CD4-positive, CD25-positive, alpha-beta regulatory T cell (primary cell): ENCODE results near the gene ALG8. TPM values are rescaled to one million over a fixed set of nuclear protein-coding genes. Genes with fewer than 3 reads are reported as not detected.
"Not testable (repeated sequence)": the region's sequence is repeated elsewhere in the genome, so short reads cannot be mapped to it uniquely, and the experiment has no call there.

Experiments
- ATAC-seq, 2 donors: fragments of 150-1000 bp; cut with Tn5 transposase; one replicate each; pipeline ENCODE4 v1.10.0; 2021; ENCODE audit warnings: low read depth in 2 of 2, moderate number of reproducible peaks in 2 of 2, moderate library complexity in 1 of 2
- DNase-seq, 3 donors: peaks; one replicate each; pipeline versions ENCODE4 v3.0.0 to v3.0.0-alpha.2; 2012 to 2022; ENCODE audit warnings: mixed read lengths in 1 of 3
- H3K27ac ChIP-seq: one replicate; pipeline ENCODE4 v1.7.0; 2013; ENCODE audit warnings: mild to moderate bottlenecking, low read length; ENCODE audit not compliant: insufficient read depth, poor library complexity, severe bottlenecking
- H3K27me3 ChIP-seq: one replicate; pipeline ENCODE4 v1.7.0; 2013; ENCODE audit warnings: low read length; ENCODE audit not compliant: control insufficient read depth, insufficient read depth
- H3K36me3 ChIP-seq: one replicate; pipeline ENCODE4 v1.7.0; 2013; ENCODE audit warnings: mild to moderate bottlenecking, low read length, moderate library complexity; ENCODE audit not compliant: control insufficient read depth, insufficient read depth
- H3K4me1 ChIP-seq: 2 replicates; pipeline ENCODE4 v1.7.0; 2013; ENCODE audit warnings: mild to moderate bottlenecking, low read length; ENCODE audit not compliant: insufficient read depth, control insufficient read depth, poor library complexity, severe bottlenecking
- H3K4me3 ChIP-seq: one replicate; pipeline ENCODE4 v1.7.0; 2013; ENCODE audit warnings: low read depth, mild to moderate bottlenecking, low read length, moderate library complexity
- H3K9me3 ChIP-seq, 2 experiments: 1 replicate in 1 of 2; 2 replicates in 1 of 2; pipeline ENCODE4 v1.7.0; 2013; ENCODE audit warnings: low read length in 2 of 2, mild to moderate bottlenecking in 1 of 2, moderate library complexity in 1 of 2; ENCODE audit not compliant: control insufficient read depth in 2 of 2
- H3K27ac Mint-ChIP-seq, 3 donors: one replicate each; pipeline ENCODE4 v1.8.0; 2020 to 2022; ENCODE audit warnings: mild to moderate bottlenecking in 3 of 3, mixed read lengths in 3 of 3, moderate library complexity in 2 of 3
- H3K27me3 Mint-ChIP-seq: one replicate; pipeline ENCODE4 v1.8.0; 2022; ENCODE audit warnings: mild to moderate bottlenecking, mixed read lengths
- H3K36me3 Mint-ChIP-seq: one replicate; pipeline ENCODE4 v1.8.0; 2020; ENCODE audit warnings: mixed read lengths
- H3K4me1 Mint-ChIP-seq, 4 donors: one replicate each; pipeline ENCODE4 v1.8.0; 2020 to 2022; ENCODE audit warnings: mixed read lengths in 4 of 4, mild to moderate bottlenecking in 1 of 4
- H3K4me3 Mint-ChIP-seq, 4 donors: one replicate each; pipeline ENCODE4 v1.8.0; 2020 to 2022; ENCODE audit warnings: mild to moderate bottlenecking in 4 of 4, mixed read lengths in 4 of 4, moderate library complexity in 3 of 4
- H3K9me3 Mint-ChIP-seq, 7 donors: one replicate each; pipeline ENCODE4 v1.8.0; 2020 to 2022; ENCODE audit warnings: mixed read lengths in 7 of 7, mild to moderate bottlenecking in 3 of 7, moderate library complexity in 2 of 7
- polyA plus RNA-seq, 4 donors: library from polyadenylated mRNA; unstranded; fragments of 300-500 nt; fragmentation: Illumina TruSeq; gene quantifications; one replicate each; pipeline ENCODE4 v1.2.3, GENCODE V29; 2021
- total RNA-seq: library from RNA; stranded (reverse); gene quantifications from one replicate; pipeline ENCODE4 v1.2.3, GENCODE V29; 2022

The ALG8 gene
- total and polyA plus RNA-seq, 5 donors from 2014 or later, result 20.6 to 56.3 (median 54.2) TPM

DNA sequence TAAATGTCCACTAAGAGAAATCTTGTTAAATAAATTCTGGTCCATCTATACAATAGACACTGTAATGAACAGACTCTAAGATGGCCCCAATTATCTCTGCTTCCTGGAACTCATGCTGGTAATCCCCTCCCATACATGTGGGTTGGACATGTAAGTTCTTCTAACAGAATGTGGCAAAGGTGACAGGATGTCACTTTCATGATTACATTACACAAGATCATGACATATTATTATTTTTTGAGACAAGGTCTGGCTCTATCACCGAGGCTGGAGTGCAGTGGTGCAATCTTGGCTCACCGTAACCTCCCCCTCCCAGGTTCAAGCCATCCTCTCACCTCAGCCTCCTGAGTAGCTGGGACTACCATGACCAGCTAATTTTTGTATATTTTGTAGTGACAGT is 45.2 kb downstream of the ALG8 start:
- no peaks in the 10 kb centered on the region for H3K27me3 ChIP-seq
- no peak overlapping the region for H3K27ac ChIP-seq
- Mint-ChIP-seq H3K9me3 (no peaks in the 10 kb centered on the region), H3K4me1 (peaks cover 0 to 9% (median 0%) of the 10 kb centered on the region in 4 donors), H3K27ac (no peak overlapping the region), H3K4me3 (no peak overlapping the region), H3K27me3 (no peaks in the 10 kb centered on the region), H3K36me3 (peaks cover 9% of the 10 kb centered on the region)
- no peaks in the 10 kb centered on the region for H3K9me3 ChIP-seq
- H3K4me1 ChIP-seq, result no peaks in the 10 kb centered on the region
- ATAC-seq (peak in 1 of 2 donors; percentile 39), DNase-seq (peak in 1 of 3 donors; percentile 76)
- H3K36me3 ChIP-seq, result peaks cover 2% of the 10 kb centered on the region
- no peak overlapping the region for H3K4me3 ChIP-seq

DNA sequence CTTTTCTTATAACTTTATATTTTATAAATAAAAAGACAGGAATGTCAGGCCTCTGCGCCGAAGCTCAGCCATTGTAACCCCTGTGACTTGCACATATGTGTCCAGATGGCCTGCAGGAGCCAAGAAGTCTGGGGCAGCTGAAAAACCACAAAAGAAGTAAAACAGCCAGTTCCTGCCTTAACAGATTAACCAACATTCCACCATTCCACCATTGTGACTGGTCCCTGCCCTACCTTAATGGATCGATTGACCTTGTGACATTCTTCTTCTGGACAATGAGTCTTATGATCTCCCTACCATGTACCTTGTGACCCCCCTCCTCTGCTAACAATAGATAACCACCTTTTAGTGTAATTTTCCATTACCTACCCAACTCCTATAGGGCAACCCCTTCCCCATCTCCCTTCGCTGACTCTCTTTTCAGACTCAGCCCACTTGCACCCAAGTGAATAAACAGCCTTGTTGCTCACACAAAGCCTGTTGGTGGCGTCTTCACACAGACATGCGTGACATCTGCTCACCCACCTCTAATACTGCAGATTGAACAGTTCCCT is 52.8 kb downstream of the ALG8 start:
- DNase-seq, H3K4me3 ChIP-seq, H3K27ac Mint-ChIP-seq, H3K4me1 Mint-ChIP-seq, H3K27me3 ChIP-seq, H3K27ac ChIP-seq, H3K9me3 Mint-ChIP-seq, H3K9me3 ChIP-seq, H3K36me3 ChIP-seq, H3K4me3 Mint-ChIP-seq, H3K27me3 Mint-ChIP-seq, ATAC-seq, H3K36me3 Mint-ChIP-seq, H3K4me1 ChIP-seq: not testable (repeated sequence)

DNA sequence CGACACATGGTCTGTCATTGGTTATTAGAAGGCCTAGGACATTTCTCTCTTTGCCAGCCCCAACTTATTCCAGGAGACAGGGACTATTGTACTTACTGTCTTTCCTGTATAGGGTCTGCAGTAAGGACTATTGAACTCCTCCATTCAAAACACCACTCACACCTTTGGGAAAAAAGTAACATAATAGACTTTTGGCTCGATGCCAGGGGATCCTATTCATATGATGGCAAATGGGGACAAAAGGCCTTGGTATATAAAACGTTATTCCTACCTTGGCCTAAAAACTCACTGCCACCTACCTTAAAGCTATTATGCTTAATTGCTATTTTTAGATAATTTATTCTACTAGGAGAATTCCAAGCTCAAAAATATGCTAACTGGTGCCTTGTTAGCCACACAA is 53.5 kb downstream of the ALG8 start:
- no peak for DNase-seq
- Mint-ChIP-seq H3K27ac (no peak overlapping the region), H3K4me3 (no peak overlapping the region), H3K36me3 (no peaks in the 10 kb centered on the region), H3K27me3 (no peaks in the 10 kb centered on the region), H3K9me3 (peaks cover 0 to 1% (median 0%) of the 10 kb centered on the region in 7 donors), H3K4me1 (peaks cover 0 to 15% (median 8%) of the 10 kb centered on the region in 4 donors)
- H3K4me1 ChIP-seq, result no peaks in the 10 kb centered on the region
- no peaks in the 10 kb centered on the region for H3K27me3 ChIP-seq
- H3K36me3 ChIP-seq, result no peaks in the 10 kb centered on the region
- no peak overlapping the region for H3K27ac ChIP-seq
- H3K9me3 ChIP-seq, result no peaks in the 10 kb centered on the region
- no peak for ATAC-seq
- H3K4me3 ChIP-seq, result no peak overlapping the region

DNA sequence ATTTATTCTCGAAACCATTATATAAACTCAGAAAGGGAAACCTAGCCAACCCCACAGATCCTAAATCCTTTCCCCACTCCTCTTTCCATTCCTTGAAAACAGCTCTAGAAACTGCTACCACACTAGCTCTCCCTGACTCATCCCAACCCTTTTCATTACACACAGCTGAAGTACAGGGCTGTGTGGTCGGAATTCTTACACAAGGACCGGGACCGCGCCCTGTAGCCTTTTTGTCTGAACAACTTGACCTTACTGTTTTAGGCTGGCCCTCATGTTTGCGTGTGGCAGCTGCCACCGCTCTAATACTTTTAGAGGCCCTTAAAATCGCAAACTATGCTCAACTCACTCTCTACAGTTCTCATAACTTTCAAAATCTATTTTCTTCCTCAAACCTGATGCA is 54.9 kb downstream of the ALG8 start:
- not testable (repeated sequence) for H3K4me1 ChIP-seq, H3K4me3 ChIP-seq, H3K36me3 Mint-ChIP-seq, H3K27ac Mint-ChIP-seq, H3K36me3 ChIP-seq, H3K9me3 Mint-ChIP-seq, H3K9me3 ChIP-seq, H3K4me3 Mint-ChIP-seq, DNase-seq, ATAC-seq, H3K27me3 Mint-ChIP-seq, H3K27ac ChIP-seq, H3K27me3 ChIP-seq
- peaks cover 0 to 29% (median 16%) of the 10 kb centered on the region in 4 donors for H3K4me1 Mint-ChIP-seq

DNA sequence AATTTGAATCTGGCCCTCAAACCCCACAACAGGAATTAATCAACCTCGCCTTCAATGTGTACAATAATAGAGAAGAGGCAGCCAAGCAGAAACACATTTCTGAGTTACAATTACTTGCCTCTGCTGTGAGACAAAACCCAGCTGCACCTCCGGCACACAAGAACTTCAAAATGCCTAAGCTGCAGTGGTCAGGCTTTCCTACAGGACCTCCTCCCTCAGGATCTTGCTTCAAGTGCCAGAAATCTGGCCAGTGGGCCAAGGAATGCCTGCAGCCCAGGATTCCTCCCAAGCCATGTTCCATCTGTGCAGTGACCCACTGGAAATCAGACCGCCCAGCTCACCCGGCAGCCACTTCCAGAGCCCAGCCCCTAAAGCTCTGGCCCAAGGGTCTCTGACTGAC is 56.4 kb downstream of the ALG8 start:
- Mint-ChIP-seq H3K9me3 (peaks cover 0 to 1% (median 0%) of the 10 kb centered on the region in 7 donors), H3K4me3 (peak overlapping the region in 1 of 4 donors; percentile 100), H3K27ac (no peak overlapping the region), H3K27me3 (no peaks in the 10 kb centered on the region), H3K4me1 (peaks cover 5 to 40% (median 25%) of the 10 kb centered on the region in 4 donors), H3K36me3 (no peaks in the 10 kb centered on the region)
- Histone ChIP-seq H3K9me3 (no peaks in the 10 kb centered on the region), H3K27me3 (no peaks in the 10 kb centered on the region), H3K4me3 (no peak overlapping the region), H3K4me1 (peaks cover 17% of the 10 kb centered on the region), H3K27ac (no peak overlapping the region), H3K36me3 (no peaks in the 10 kb centered on the region)
- no peak for ATAC-seq
- no peak for DNase-seq

DNA sequence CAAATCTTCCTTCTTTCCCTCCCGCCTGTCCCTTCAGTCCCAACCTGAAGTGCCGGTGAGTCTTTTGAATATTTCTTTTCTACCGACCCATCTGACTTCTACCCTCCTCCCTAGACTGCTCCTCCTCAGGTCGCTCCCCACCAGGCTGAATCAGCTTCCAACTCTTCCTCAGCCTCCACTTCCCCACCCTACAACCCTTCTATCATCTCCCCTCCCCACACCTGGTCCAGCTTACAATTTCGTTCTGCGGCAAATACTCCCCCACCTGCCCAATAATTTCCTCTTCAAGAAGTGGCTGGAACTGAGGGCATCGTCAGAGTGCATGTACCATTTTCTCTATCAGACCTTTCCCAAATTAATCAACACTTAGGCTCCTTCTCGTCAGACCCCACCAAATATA is 57.3 kb downstream of the ALG8 start:
- peaks cover 0 to 1% (median 0%) of the 10 kb centered on the region in 7 donors for H3K9me3 Mint-ChIP-seq
- H3K27me3 ChIP-seq, result no peaks in the 10 kb centered on the region
- DNase-seq (no peak), ATAC-seq (no peak)
- H3K9me3 ChIP-seq, result no peaks in the 10 kb centered on the region
- peaks cover 26% of the 10 kb centered on the region for H3K4me1 ChIP-seq
- H3K36me3 Mint-ChIP-seq, result no peaks in the 10 kb centered on the region
- H3K27me3 Mint-ChIP-seq, result no peaks in the 10 kb centered on the region
- peak overlapping the region in 2 of 3 donors; percentile 3 to 97 for H3K27ac Mint-ChIP-seq
- H3K36me3 ChIP-seq, result no peaks in the 10 kb centered on the region
- H3K4me3 ChIP-seq, result no peak overlapping the region
- no peak overlapping the region for H3K27ac ChIP-seq
- peak overlapping the region in 3 of 4 donors; percentile 11 to 100 (median 97) for H3K4me3 Mint-ChIP-seq
- peaks cover 10 to 47% (median 32%) of the 10 kb centered on the region in 4 donors for H3K4me1 Mint-ChIP-seq

DNA sequence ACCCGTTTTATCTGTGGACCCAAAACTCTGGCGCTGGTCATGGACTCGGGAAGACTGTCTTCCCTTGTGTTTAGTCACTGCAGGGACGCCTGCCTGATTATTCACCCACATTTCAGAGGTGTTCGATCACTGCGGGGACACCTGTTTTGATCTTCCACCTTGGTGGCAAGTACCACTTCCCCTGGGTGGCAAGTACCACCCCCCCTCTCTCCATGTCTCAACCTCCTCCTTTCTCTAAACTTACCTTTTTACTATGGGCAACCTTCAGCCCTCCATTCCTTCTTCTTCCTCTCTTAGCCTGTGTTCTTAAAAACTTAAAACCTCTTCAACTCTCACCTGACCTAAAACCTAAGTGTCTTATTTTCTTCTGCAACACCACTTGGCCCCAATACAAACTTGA is 57.8 kb downstream of the ALG8 start:
- peaks cover 10 to 52% (median 36%) of the 10 kb centered on the region in 4 donors for H3K4me1 Mint-ChIP-seq
- no peaks in the 10 kb centered on the region for H3K36me3 Mint-ChIP-seq
- DNase-seq (no peak), ATAC-seq (no peak)
- H3K27ac Mint-ChIP-seq, result peak overlapping the region in 2 of 3 donors; percentile 67 to 97
- Histone ChIP-seq H3K4me3 (no peak overlapping the region), H3K27me3 (no peaks in the 10 kb centered on the region), H3K4me1 (peaks cover 32% of the 10 kb centered on the region), H3K27ac (no peak overlapping the region), H3K9me3 (no peaks in the 10 kb centered on the region), H3K36me3 (no peaks in the 10 kb centered on the region)
- peaks cover 0 to 1% (median 0%) of the 10 kb centered on the region in 7 donors for H3K9me3 Mint-ChIP-seq
- peak overlapping the region; percentile 79 to 100 (median 96) for H3K4me3 Mint-ChIP-seq
- H3K27me3 Mint-ChIP-seq, result no peaks in the 10 kb centered on the region

DNA sequence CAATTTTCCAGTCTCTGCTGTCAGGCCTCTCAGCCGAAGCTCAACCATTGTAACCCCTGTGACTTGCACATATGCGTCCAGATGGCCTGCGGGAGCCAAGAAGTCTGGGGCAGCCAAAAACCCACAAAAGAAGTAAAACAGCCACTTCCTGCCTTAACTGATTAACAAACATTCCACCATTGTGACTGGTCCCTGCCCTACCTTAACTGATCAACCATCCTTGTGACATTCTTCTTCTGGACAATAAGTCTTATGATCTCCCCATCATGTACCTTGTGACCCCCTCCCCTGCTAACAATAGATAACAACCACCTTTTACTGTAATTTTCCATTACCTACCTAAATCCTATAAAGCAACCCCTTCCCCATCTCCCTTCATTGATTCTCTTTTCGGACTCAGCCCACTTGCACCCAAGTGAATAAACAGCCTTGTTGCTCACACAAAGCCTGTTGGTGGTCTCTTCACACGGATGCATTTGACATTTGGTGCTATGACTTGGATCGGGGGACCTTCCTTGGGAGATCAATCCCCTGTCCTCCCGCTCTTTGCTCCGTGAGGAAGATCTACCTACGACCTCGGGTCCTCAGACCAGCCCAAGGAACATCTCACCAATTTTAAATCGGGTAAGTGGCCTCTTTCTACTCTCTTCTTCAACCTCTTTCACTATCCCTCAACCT is 58.5 kb downstream of the ALG8 start:
- H3K9me3 Mint-ChIP-seq, result peaks cover 0 to 1% (median 0%) of the 10 kb centered on the region in 7 donors
- H3K36me3 ChIP-seq, result no peaks in the 10 kb centered on the region
- peak in 1 of 3 donors; percentile 20 for DNase-seq
- ATAC-seq, result no peak
- peak overlapping the region; percentile 7 for H3K4me3 ChIP-seq
- H3K4me3 Mint-ChIP-seq, result peak overlapping the region; percentile 79 to 100 (median 96)
- H3K4me1 ChIP-seq, result peaks cover 35% of the 10 kb centered on the region
- no peaks in the 10 kb centered on the region for H3K9me3 ChIP-seq
- no peaks in the 10 kb centered on the region for H3K36me3 Mint-ChIP-seq
- H3K27me3 ChIP-seq, result no peaks in the 10 kb centered on the region
- H3K27ac Mint-ChIP-seq, result peak overlapping the region in 2 of 3 donors; percentile 83 to 97
- H3K4me1 Mint-ChIP-seq, result peaks cover 10 to 58% (median 42%) of the 10 kb centered on the region in 4 donors
- H3K27me3 Mint-ChIP-seq, result no peaks in the 10 kb centered on the region
- no peak overlapping the region for H3K27ac ChIP-seq
